ENCODE results near the gene WNK4.
A peak's percentile ranks its signal among the peaks of the same experiment; 100 is the strongest.
"Not testable (repeated sequence)": the region's sequence is repeated elsewhere in the genome, so short reads cannot be mapped to it uniquely, and the experiment has no call there.

The WNK4 gene

DNA sequence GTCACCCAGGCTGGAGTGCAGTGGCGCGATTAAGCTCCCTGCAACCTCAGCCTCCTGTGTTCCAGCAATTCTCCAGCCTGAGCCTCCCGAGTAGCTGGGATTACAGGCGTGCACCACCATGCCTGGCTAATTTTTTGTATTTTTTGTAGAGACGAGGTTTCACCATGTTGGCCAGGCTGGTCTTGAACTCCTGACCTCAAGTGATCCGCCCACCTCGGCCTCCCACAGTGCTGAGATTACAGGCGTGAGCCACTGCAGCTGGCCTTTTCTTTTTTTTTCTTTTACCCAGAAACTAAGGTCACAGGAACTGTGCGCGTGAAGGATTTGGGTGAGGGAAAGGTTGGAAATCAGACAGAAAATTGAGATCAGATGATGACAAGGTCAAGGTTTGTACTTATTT, 10.4 kb upstream of the WNK4 start:
- DNase-seq (ENCODE audit: low read depth in 2 of 3, low spot score in 1 of 3) = not testable (repeated sequence)

DNA sequence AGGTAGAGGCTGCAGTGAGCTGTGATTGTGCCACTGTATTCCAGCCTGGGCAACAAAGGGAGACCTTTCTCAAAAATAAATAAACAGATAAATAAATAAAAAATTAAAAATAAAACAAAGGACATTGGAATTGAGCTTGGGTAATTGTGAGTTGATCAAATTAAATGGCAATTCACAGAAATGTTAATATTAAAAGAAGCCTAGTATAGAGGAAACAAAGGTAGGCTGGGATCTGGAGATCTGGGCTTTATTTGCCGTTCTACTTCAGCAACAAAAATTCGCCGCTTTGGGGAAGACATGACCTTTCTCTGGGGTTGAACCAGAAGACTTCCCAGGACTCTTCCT, 7.5 kb upstream of the WNK4 start:
- no peak for DNase-seq (ENCODE audit: low read depth in 2 of 3, low spot score in 1 of 3)

DNA sequence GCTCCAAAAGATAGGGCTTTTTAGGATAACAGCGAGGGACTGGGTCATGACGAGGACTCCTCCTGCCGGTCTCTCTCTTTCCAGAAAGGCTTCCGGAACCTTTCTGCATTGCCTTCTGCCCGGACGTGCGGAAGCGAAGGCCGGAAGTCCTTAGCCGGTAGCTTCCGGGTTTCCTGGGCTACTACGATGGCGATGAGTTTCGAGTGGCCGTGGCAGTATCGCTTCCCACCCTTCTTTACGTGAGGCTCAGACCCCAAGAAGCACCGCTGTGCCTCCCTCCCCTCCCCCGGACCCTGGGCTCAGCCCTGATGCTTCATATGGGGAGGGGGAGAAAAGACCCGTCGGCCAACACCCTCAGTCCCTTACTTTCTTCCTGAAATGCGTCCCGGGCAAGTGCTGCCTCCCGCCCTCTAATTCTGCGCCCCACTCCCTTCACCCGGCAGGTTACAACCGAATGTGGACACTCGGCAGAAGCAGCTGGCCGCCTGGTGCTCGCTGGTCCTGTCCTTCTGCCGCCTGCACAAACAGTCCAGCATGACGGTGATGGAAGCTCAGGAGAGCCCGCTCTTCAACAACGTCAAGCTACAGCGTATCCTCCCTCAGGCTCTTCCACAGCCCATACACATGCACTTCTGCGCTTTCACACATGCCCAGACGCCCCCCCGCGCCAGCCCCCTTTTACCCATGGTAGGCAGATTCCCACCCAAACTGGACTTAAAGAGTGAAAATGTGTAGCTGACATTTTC, 6.9 kb upstream of the WNK4 start, which contains the start of gene VPS25:
Gene VPS25, plus strand, starts transcription at position 160 of the 746 bp plus-strand sequence. Its CDS starts 27 bp downstream, at position 187.
- peak; percentile 54 to 70 (median 70) for DNase-seq (ENCODE audit: low read depth in 2 of 3, low spot score in 1 of 3)

DNA sequence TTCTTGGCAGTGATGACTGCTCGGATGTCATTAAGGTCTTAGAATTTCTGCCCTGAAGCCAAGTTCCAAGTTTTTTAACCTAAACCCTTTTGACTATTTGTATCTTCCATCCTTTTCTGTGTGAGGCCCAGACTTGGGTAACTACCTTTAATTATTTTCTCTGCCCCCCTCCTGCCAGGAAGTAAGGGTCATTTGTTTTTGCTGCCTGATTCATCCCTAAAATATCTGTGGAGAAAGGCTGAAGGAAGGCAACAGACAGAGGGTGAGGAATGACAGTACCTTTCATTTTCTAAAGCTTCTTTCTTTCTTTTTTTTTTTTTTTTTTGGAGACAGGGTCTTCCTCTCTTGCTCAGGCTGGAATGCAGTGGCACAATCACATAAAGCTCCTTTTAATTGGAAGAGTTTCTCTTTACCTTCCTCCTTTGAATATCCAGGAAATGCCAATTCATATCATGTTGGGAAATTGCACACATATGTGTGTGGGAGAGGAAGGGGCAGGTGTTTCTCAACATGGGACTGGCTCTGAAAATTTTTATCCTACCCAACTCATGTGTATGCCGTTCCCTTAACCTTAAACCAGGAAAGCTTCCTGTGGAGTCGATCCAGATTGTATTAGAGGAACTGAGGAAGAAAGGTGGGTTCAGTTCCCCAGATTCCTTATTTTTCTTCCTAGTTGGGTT, 6.2 kb upstream of the WNK4 start:
- no peak for DNase-seq (ENCODE audit: low read depth in 2 of 3, low spot score in 1 of 3)

DNA sequence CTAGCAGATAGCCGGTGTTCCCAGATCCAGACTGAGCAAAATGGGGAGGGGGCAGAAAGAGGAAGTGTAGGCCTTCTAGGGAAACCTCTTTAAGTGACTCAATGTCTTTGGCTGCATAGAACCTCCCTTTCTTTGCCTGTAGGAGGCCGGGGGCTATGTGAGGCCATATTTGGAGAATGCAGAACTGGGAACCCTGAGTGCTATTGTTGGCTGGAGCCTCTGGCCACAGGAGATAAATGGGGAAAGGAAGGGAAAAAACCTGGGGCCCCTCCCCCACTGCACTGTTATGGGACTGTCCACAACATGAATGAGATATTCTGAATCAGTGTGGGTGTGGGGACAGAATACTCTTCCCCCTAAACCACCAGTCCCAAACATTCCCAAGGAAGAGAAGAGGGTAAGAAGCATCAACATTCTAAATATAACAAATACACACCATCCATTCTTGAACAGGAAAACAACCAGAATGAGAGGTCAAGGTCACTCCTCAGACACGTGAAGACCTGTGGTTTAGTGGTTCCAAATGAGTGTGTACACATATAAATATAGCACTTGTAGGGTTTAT, 4.8 kb upstream of the WNK4 start:
- DNase-seq (ENCODE audit: low read depth in 2 of 3, low spot score in 1 of 3) = no peak

DNA sequence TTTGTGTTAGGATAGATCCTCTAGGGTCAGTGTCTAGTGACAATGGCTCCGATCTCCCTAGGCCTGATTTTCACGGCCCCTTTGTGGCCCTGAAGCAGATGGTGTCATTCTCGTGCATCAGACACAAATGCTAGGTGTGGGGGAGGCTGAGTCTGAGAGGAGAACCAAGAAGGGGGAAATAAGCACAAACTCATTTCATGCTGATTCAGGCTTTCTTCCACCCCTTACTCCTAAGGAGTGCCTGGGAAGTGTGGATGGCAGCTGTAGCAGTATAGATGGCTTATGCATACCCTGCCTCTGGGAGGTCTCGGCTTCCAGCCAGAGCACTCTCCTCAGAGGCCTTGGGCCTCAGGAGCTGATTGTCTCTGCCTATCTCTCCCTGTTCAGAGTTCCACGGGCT, 1.8 kb upstream of the WNK4 start:
- DNase-seq (ENCODE audit: low read depth in 2 of 3, low spot score in 1 of 3) = no peak

DNA sequence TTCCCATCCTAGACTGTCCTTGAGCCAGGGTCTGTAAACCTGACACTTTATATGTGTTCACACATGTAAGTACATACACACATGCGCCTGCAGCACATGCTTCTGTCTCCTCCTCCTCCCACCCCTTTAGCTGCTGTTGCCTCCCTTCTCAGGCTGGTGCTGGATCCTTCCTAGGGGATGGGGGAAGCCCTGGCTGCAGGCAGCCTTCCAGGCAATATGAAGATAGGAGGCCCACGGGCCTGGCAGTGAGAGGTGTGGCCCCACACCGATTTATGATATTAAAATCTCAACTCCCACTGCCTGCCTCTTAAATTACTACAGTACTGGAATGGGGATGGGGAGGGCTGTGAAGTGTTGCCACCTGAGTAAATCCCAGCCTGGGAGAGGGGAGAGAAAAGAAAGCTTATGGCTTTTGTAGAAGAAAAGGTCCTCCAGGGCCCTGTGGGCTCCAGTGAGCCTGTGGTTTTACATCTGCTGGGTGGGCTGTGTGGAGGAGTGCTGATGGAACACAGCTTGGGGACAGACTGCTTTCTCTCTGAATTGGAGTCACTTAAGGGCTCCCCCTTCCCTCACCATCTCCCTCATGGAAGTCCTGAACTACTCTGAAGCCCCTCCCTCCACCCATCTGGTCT, 990 bp upstream of the WNK4 start:
- no peak for DNase-seq (ENCODE audit: low read depth in 2 of 3, low spot score in 1 of 3)

DNA sequence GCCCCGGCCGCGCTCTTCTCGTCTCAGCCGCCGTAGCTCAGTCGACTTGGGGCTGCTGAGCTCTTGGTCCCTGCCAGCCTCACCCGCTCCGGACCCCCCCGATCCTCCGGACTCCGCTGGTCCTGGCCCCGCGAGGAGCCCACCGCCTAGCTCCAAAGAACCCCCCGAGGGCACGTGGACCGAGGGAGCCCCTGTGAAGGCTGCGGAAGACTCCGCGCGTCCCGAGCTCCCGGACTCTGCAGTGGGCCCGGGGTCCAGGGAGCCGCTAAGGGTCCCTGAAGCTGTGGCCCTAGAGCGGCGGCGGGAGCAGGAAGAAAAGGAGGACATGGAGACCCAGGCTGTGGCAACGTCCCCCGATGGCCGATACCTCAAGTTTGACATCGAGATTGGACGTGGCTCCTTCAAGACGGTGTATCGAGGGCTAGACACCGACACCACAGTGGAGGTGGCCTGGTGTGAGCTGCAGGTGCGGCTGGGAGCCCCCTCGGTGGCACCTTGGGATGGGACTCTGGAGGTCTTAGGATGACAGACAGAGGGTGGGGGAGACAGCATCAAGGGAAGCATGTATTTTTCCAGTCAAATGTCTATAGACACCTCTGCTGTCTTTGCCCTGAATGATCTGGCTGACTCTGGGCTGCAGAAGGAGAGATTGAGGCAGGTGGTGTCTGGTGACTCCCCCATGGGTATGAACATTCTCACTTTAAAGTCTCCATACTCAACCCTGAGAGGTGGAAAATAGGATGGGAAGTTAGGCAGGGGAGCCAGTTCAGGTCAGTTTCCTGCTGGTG, 635 bp downstream of the WNK4 start:
- no peak for DNase-seq (ENCODE audit: low read depth in 2 of 3, low spot score in 1 of 3)

DNA sequence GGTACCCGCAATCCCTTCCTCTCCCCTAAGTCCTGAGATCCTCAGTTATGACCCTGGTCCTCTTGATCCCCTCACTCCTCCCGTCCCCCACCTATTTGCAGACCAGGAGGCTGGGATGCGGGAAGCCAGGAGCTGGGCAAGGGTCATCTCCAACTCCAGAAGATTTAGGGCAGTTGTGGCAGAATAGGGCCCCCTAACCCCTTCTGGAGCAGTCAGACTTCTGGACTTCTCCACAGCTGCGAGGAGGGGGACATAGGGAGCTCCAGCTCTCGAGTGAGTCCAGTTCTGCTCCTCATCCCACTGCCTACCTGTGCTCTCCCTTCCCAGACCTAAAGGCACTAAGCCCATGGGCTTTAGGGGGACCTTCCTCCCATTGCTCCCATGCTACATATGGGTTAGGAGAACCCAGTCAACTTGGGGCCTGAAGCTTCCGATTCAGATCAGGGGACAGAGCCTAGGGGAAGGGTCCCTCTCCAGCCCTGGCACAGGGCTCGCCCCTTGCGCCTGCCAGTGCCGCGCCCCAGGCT, 1.3 kb downstream of the WNK4 start:
- no peak for DNase-seq (ENCODE audit: low read depth in 2 of 3, low spot score in 1 of 3)

DNA sequence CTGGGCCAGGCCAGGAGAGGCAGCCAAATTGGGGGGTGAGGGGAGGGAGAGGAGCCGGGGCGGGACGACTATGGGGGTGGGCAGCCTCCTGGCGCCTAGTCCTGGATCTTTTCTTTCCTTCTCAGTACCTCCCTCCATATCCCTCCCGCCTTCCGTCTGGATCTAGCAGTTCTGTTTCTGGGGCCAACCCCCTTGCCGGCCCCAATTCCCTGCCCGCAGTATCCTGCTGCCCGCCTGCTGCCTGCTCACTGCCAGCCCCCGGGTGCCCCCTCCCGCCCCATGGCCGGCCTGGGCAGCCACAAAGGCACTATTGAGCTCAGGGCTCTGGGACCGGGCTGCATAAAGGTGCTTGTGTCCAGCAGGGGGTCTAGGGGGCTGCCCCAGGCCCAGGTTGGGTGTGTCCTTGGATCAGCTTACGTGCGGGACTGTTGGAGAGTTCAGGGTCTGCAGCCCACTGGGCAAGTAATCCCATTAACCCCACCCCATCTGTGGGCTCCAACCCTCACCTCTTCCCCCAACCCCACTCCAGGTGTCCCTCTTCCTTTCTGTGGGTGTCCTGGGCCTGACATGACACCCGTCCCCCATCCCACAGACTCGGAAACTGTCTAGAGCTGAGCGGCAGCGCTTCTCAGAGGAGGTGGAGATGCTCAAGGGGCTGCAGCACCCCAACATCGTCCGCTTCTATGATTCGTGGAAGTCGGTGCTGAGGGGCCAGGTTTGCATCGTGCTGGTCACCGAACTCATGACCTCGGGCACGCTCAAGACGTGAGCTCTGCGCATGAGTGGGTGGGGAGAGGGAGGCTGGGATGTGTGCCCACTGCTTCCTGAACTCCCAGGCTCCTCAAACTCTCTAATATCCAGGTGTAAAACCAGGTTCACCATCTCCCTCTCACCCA, 2.0 kb downstream of the WNK4 start:
- no peak for DNase-seq (ENCODE audit: low read depth in 2 of 3, low spot score in 1 of 3)

DNA sequence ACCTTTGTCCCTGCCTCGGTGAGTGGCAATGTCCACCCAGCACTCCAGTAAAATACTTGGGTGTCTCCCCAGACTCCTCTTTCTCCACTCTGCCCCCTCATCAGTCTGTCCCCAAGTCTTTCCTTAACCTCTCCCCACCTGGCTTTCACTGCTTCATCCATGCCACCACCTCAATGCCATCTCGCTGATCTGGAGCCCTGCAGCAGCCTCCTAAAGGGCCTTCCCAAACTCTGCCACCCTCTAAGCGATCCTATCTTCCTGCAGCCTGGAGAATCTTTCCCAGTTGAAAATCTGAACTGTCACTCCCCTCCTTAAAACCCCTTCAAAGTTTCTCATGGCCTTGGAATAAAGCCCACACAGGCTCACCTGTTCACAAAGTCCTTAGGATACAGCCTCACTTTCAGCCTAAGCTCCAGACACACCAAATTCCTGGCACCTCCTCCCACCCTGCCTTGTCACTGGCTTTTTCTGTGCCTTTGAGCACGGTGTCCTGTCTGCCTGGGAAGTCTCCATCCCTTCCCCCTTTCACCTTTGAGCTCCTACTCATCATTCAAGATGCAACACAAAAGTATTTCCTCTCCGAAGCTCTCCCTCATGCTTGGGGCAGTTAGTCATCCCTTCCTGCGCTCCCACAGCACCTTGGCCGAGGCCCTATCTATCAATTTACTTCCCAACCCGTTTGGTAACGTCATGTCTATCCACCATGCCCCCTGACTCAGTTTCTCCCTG, 2.8 kb downstream of the WNK4 start:
- no peak for DNase-seq (ENCODE audit: low read depth in 2 of 3, low spot score in 1 of 3)

DNA sequence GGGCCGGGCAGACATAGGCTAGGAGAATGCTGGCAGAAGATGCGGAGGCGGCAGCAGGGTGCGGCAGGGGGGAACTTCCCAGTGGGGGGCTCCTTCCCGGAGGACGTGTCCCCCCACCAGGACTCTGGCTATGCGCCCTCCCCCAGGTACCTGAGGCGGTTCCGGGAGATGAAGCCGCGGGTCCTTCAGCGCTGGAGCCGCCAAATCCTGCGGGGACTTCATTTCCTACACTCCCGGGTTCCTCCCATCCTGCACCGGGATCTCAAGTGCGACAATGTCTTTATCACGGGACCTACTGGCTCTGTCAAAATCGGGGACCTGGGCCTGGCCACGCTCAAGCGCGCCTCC, 3.4 kb downstream of the WNK4 start:
- DNase-seq (ENCODE audit: low read depth in 2 of 3, low spot score in 1 of 3) = no peak

DNA sequence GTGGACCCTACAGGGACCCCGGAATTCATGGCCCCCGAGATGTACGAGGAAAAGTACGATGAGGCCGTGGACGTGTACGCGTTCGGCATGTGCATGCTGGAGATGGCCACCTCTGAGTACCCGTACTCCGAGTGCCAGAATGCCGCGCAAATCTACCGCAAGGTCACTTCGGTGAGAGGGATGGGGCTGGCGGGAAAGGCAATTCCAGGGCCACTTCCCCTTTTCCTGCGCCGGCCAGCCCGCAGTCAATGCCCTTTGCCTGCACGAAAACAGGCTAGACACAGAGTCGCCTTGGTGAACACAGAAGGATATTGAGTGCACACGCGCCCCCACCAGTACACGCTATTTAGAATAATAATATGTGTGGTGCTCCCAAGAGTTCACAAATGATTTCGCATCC, 4.0 kb downstream of the WNK4 start:
- DNase-seq (ENCODE audit: low read depth in 2 of 3, low spot score in 1 of 3) = no peak

DNA sequence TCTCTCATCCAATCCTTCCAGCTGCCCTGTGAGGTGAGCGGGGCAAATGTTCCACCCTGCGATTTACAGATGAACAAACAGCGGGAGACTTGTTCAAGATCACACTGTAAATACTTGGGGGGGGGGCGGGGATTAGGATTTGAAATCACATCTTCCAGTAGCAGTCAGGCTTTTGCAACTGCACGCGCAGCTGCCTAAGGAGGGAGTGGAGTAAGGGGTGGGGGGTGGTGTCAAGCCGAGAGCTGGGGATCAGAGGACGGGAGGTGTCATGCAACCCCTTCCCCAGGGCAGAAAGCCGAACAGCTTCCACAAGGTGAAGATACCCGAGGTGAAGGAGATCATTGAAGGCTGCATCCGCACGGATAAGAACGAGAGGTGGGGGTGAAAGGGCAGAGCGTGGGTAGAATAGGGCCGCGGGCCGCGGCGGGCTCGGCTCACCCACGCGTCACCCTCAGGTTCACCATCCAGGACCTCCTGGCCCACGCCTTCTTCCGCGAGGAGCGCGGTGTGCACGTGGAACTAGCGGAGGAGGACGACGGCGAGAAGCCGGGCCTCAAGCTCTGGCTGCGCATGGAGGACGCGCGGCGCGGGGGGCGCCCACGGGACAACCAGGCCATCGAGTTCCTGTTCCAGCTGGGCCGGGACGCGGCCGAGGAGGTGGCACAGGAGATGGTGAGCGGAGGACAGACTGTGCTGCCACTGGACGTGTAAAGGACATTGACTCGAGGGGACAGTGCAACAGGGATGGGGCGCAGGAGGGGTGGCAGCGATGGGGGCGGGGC, 4.6 kb downstream of the WNK4 start:
- no peak for DNase-seq (ENCODE audit: low read depth in 2 of 3, low spot score in 1 of 3)

DNA sequence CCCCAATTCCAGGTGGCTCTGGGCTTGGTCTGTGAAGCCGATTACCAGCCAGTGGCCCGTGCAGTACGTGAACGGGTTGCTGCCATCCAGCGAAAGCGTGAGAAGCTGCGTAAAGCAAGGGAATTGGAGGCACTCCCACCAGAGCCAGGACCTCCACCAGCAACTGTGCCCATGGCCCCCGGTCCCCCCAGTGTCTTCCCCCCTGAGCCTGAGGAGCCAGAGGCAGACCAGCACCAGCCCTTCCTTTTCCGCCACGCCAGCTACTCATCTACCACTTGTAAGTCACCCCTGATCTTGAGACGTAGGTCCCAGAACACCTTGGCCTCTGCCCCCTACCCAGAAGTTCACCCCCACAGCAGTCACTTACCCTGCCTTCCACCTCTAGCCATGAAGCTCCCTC, 6.9 kb downstream of the WNK4 start:
- DNase-seq (ENCODE audit: low read depth in 2 of 3, low spot score in 1 of 3) = no peak

DNA sequence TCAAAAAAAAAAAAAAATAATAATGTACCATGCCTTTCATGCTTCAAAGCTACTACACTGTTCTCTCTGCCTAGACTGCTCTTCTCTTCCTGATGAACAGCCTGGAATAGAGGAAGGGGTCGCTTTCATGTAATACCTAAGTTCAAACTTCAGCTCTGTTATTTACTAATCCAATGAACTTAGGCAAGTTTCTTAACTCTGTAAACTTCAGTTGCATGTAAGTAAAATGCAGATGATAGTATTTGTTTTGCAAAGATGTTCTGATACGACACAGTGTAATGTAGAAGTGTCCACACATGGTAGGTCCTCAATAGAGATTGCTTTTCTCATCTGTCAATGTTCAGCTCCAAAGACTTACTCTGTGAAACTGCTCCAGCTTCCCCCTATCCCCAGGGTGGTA, 11.5 kb downstream of the WNK4 start:
- DNase-seq (ENCODE audit: low read depth in 2 of 3, low spot score in 1 of 3) = no peak

DNA sequence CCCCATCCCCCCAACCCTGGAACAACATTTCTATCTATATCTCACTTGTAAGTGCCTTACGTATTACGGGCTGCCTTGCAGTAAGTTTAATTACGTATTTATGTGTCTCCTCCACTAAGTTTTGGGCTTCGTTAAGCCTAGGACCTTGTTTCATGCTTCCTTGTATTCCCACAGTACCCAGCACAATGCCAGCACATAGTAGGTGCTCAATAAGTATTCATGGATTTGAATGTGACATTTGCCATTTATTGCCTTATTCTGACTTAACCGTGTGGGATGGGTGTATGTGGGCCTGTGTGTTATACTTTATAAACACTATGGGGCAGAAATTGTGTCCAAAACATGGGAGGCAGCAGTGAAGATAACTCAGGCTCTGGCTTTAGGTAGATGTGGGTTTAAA, 12.1 kb downstream of the WNK4 start:
- DNase-seq (ENCODE audit: low read depth in 2 of 3, low spot score in 1 of 3) = no peak

DNA sequence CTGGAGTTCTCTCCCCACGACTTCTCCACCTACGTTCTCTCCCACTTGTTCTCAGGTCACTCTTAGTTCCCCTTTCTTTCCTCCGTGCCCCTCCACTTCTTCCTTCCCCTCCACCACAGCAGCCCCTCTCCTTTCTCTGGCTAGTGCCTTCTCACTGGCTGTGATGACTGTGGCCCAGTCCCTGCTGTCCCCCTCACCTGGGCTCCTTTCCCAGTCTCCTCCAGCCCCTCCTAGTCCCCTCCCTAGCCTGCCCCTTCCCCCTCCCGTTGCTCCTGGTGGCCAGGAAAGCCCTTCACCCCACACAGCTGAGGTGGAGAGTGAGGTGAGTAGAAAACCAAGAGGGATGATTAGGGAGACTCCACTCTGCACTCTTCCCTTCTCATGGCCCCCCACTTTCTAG, 14.7 kb downstream of the WNK4 start:
- DNase-seq (ENCODE audit: low read depth in 2 of 3, low spot score in 1 of 3) = no peak

DNA sequence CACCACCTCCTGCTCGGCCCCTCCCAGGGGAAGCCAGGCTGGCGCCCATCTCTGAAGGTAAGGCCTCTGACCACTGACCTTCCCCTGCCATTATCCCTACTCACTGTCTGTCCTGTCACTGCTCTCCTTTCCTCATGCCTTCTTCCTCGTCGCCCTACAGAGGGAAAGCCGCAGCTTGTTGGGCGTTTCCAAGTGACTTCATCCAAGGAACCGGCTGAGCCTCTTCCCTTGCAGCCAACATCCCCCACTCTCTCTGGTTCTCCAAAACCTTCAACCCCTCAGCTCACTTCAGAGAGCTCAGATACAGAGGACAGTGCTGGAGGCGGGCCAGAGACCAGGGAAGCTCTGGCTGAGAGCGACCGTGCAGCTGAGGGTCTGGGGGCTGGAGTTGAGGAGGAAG, 15.1 kb downstream of the WNK4 start:
- no peak for DNase-seq (ENCODE audit: low read depth in 2 of 3, low spot score in 1 of 3)

Measured in stimulated activated CD4-positive, alpha-beta T cell treated with anti-CD3 and anti-CD28 coated beads, Interleukin-12 subunit alpha, Interleukin-12 subunit beta, amount 100 ng/mL, for 48 hours (primary cell).